ENCODE measurements around the gene TMEM243. TPM values are rescaled to one million over a fixed set of nuclear protein-coding genes. Genes with fewer than 3 reads are reported as not detected.

TMEM243 gene
- total and polyA plus RNA-seq, 2 of the 4 experiments (the other 2 are of a cell fraction), result 28.7 to 31.1 TPM

GRCh38 chr7:87154166-87154565 is 65.4 kb downstream of the TMEM243 start:
- dilution Hi-C loops (cut with HindIII; ENCODE audit: low sequenced_read_pairs, unreplicated experiment), result no loop called here
- H3K23ac ChIP-seq (ENCODE audit: low read depth, low read length), result peak overlapping the region; percentile 86; the same call in 1 of the 2 replicates
- H4K20me1 ChIP-seq (ENCODE audit: insufficient read depth, low read length), result peaks cover 29% of the 10 kb centered on the region
- H2BK120ac ChIP-seq (ENCODE audit: low read depth, low read length), result no peak overlapping the region
- no peak overlapping the region; the same call in 1 of the 2 replicates for H3K14ac ChIP-seq (replicated peaks; ENCODE audit: low read depth, low read length)
- no peak overlapping the region for H3K18ac ChIP-seq (ENCODE audit: low read depth, low read length)
- H3K9me1 ChIP-seq (ENCODE audit: insufficient read depth, low read length), result no peaks in the 10 kb centered on the region; the same call in 1 of the 2 replicates
- ChIA-PET CTCF (no interaction called here), POLR2A (ENCODE audit: unreplicated experiment) (interaction anchor here (0.6 to 0.7 kb wide), 2 partner anchors 9 to 65 kb away, joined by 3 read pairs; partner anchors contain the start of gene TMEM243)
- H3K27ac ChIP-seq (ENCODE audit: insufficient read depth, low read length), result no peak overlapping the region
- H4K8ac ChIP-seq (ENCODE audit: low read depth in 2 of 2, low read length in 2 of 2), result no peak overlapping the region
- ATAC-seq (ENCODE audit: low read depth) (no peak), DNase-seq (no peak)
- no peak overlapping the region for H4K5ac ChIP-seq (ENCODE audit: low read depth, low read length)
- H3K9ac ChIP-seq (ENCODE audit: low read depth, low read length), result peak overlapping the region; percentile 63; the same call in 1 of the 2 replicates
- H2BK15ac ChIP-seq (ENCODE audit: low read depth, low read length), result no peak overlapping the region
- TF ChIP-seq CTCF (conservative IDR thresholded peaks at IDR 0.05; ENCODE audit: low read depth, low read length) (no peak), MAFK (IDR thresholded peaks at IDR 0.05; ENCODE audit: low read depth, low read length) (no peak), CEBPB (IDR thresholded peaks at IDR 0.05; ENCODE audit: low read depth, low read length) (no peak), CHD1 (IDR thresholded peaks at IDR 0.05; ENCODE audit: low read depth, low read length) (no peak), FOS (IDR thresholded peaks at IDR 0.05; ENCODE audit: low read depth, low read length) (no peak), RCOR1 (IDR thresholded peaks at IDR 0.05; ENCODE audit: insufficient replicate concordance, low read length) (no peak), MXI1 (IDR thresholded peaks at IDR 0.05; ENCODE audit: borderline replicate concordance, low read depth, low read length) (no peak), RAD21 (IDR thresholded peaks at IDR 0.05; ENCODE audit: low read length) (no peak), NFE2L2 (IDR thresholded peaks at IDR 0.05; ENCODE audit: low read depth, low read length) (no peak), ELK1 (IDR thresholded peaks at IDR 0.05; ENCODE audit: borderline replicate concordance, low read depth, low read length) (no peak), RFX5 (IDR thresholded peaks at IDR 0.05; ENCODE audit: low read depth, low read length) (no peak), USF2 (IDR thresholded peaks at IDR 0.05; ENCODE audit: low read depth, low read length) (no peak), POLR2A (IDR thresholded peaks at IDR 0.05; ENCODE audit: low read depth, low read length) (no peak), BHLHE40 (IDR thresholded peaks at IDR 0.05; ENCODE audit: low read depth, low read length) (no peak), MAZ (IDR thresholded peaks at IDR 0.05; ENCODE audit: borderline replicate concordance, low read depth, low read length) (no peak), SMC3 (IDR thresholded peaks at IDR 0.05; ENCODE audit: low read depth, low read length) (no peak)
- H3K9me3 ChIP-seq (ENCODE audit: control insufficient read depth, insufficient read depth, low read length), result no peaks in the 10 kb centered on the region
- H3K4me2 ChIP-seq (ENCODE audit: low read depth, low read length), result peak overlapping the region; percentile 97
- peak overlapping the region; percentile 79 for H2BK5ac ChIP-seq (ENCODE audit: low read depth, low read length, poor library complexity, severe bottlenecking)
- H2AFZ ChIP-seq (replicated peaks; ENCODE audit: low read length, poor library complexity), result no peak overlapping the region
- H2BK20ac ChIP-seq (ENCODE audit: low read depth, low read length), result no peak overlapping the region
- H3K36me3 ChIP-seq (ENCODE audit: control insufficient read depth, insufficient read depth, low read length), result no peaks in the 10 kb centered on the region
- H4K91ac ChIP-seq (ENCODE audit: insufficient read depth, low read depth, low read length), result no peak overlapping the region
- H3K4ac ChIP-seq (ENCODE audit: low read depth, low read length), result no peak overlapping the region
- no peak overlapping the region for H2AK5ac ChIP-seq (ENCODE audit: low read depth, low read length)
- in situ Hi-C loops (cut with MboI; ENCODE audit: low sequenced_read_pairs), result no loop called here
- no CpG with 5 or more reads among the region's 2 CpGs for WGBS, 2 experiments (ENCODE audit: extremely low coverage in 2 of 2, insufficient read length in 1 of 2)
- 0 out of 2 replicates have a peak, but pooled peaks cover 2% of the 10 kb centered on the region for H3K4me1 ChIP-seq (ENCODE audit: control insufficient read depth, insufficient read depth, low read length)
- no peaks in the 10 kb centered on the region for H3K27me3 ChIP-seq (ENCODE audit: control insufficient read depth, insufficient read depth, low read length)
- no peak overlapping the region for H2AK9ac ChIP-seq (replicated peaks; ENCODE audit: low read depth, low read length, poor library complexity)
- H3K79me1 ChIP-seq (ENCODE audit: low read depth in 1 of 2, low read length in 2 of 2), result peaks cover 7 to 9% of the 10 kb centered on the region in 2 experiments; a peak in 2 of 4 replicates
- intact Hi-C loops (cut with micrococcal nuclease), result loop anchor here (5.0 to 10.0 kb wide), 4 partner anchors 163 to 721 kb away; partner anchors contain the start of genes CROT, DBF4 and SLC25A40
- TSS peak; percentile 28 for BruUV-seq (replicated peaks)
- peak overlapping the region; percentile 81 for H3K4me3 ChIP-seq (ENCODE audit: insufficient read depth, low read depth, low read length)
- no peak overlapping the region for H3K56ac ChIP-seq (ENCODE audit: extremely low read depth, insufficient read depth, low read length)

Data from IMR-90 (cell line).